HG03432 (cell line): ENCODE data around the gene LRRN2.

Experiments used
- ATAC-seq: cut with Tn5 transposase; IDR thresholded peaks from one replicate; pipeline ENCODE4 v1.9.1; 2021; ENCODE audit warnings: mild to moderate bottlenecking, moderate library complexity; ENCODE audit not compliant: unreplicated experiment

The LRRN2 gene

DNA sequence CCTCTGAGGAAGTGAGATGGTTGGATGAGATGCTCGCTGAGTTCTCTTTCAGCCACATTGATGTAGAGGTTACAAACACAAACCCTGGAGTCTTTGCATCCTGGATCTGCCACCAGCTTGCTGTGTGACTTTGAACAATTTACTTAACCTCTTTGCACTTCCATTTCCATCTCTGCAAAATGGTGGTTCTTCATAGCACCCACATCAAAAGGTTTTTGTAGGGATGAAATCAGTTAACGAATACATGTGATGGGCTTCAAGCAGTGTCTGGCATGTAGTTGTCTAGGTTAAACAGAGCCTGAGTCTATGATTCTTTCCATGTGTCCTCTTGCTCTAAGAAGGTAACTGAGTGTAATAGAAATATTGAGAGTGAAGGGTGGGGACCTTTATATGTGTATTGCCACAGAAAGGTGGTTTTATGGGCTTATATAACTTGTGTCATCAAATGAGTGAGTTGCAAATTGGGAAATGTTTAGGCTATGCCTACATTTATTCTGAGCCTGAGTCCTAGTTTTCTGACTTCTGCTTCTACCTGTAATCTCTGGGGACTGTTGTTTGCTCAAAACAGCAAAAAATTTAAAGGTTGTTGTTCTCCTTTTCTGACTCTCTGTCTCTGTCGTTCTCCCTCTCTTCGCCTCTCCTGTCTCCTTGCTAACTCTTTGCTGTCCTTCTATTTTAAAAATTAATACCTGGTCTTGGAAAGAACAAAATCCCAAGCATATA is 27.3 kb upstream of the LRRN2 start:
- no peak for ATAC-seq

DNA sequence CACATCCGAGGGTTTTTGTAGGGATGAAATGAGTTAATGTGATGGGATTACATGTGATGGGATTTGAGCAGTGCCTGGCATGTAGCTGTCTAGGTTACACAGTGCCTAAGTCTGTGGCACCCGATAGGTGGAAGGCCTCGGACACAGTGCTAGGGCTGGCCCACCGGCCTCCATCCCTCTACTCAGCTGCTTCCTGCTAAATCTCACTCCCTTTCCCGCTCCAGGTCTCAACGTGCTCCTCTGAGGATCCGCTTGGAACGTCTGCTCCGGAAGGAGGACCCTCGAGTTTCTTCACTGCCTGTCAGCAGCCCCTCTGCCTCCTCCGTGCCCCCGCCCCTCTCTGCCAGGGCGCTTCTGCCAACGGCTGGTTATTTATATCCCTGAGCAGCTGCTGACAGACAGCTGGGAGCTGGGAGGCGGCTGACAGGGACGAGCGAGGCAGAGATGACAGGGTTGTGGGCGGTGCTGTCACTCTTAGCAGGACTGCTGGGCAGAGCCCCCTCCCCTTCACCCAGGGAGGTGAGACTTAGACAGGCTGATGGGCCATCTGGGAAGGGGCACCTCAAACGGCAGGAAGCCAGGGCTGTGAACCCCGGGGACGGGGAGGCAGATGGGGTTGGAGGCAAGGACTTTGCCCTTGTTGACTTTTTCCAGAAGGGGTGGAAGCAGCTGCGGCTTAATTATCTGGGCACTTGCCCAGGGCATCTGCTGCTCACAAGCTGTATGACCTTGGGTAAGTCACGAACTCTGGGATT is 26.6 kb upstream of the LRRN2 start:
- no peak for ATAC-seq

DNA sequence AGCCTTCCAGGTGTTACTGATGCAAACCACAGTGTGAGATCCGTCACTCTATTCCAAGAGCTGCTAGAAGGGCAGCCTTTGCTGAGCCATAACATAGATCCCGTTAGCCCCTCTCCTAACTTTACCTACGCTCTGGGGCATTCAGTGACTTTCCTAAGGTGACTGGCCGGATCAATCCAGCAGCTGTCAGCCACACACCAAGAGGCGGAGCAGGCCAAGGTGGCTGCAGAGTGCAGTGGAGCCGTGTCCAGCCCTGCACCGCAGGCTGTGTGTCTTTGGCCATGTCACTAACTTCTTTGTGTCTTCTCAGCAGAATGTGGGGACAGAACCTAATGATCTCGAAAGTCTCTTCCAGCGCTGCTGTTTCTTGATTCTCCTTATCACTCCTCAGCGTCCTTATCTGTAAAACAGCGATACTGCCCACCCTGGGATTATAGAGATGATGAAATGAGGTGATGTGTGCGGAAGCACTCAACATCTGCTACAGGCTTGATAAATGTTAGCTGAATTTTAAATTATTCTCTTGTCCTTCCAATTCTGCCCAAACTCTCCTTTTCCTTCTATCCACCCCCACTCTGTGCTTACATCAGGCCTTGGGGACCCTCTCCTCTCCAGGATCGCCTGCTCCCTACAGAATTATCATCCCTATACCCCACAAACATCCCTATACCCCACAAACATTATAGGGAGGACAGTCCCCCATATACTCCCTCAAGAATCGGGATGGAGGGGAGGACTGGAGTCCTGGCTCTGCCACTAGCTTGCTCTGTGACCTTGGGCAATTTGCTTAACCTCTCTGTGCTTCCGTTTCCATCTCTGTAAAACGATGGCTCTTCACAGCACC is 25.8 kb upstream of the LRRN2 start:
- no peak for ATAC-seq

DNA sequence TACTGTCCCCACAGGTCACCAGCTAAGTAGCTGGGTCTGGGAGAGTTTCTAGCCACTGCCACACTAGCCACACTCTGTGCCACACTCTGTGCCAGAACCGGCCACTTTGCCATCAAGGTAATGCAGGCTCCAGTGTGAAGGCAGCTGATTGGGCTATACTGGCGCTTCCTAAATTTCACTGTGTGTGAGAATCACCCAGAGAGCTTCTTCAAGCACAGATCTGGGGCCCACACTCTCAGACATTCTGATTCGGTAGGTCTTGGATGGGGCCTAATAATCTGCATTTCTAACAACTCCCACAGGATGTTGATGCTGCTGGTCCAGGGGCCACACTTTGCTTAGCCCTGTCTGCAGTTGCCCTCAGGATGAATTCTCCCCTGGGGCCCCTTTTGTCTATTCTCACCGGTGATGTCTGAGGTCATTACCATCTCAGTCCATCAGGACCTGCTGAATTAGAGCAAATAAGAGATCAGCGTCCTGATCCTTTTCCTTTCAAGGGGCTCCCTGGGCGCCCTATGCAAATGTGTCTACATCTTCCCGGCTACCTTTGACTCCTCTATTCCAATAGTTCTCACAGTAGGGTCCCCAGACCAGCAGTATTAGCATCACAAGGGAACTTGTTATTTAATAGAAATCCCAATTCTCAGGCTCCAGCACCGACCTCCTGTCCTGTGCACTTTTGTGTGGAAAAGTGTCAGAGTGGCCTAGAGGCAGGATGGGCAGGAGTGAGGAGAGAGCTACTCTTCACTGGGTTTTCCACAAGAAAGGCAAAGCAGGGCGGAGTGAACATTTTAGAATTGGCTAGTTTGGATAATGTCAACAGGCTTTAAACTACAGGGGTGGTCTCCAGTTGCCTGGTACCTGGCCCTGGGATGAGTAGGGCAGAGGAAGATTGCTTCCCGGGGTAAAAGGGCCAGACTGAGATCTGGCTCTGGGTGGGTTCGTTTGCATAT is 24.7 kb upstream of the LRRN2 start:
- no peak for ATAC-seq

- no peak for ATAC-seq
Measured at GRCh38 chr1:204709021-204709420, 23.5 kb upstream of the LRRN2 start.

- ATAC-seq: no peak
Measured at GRCh38 chr1:204706838-204707509, 21.4 kb upstream of the LRRN2 start.

DNA sequence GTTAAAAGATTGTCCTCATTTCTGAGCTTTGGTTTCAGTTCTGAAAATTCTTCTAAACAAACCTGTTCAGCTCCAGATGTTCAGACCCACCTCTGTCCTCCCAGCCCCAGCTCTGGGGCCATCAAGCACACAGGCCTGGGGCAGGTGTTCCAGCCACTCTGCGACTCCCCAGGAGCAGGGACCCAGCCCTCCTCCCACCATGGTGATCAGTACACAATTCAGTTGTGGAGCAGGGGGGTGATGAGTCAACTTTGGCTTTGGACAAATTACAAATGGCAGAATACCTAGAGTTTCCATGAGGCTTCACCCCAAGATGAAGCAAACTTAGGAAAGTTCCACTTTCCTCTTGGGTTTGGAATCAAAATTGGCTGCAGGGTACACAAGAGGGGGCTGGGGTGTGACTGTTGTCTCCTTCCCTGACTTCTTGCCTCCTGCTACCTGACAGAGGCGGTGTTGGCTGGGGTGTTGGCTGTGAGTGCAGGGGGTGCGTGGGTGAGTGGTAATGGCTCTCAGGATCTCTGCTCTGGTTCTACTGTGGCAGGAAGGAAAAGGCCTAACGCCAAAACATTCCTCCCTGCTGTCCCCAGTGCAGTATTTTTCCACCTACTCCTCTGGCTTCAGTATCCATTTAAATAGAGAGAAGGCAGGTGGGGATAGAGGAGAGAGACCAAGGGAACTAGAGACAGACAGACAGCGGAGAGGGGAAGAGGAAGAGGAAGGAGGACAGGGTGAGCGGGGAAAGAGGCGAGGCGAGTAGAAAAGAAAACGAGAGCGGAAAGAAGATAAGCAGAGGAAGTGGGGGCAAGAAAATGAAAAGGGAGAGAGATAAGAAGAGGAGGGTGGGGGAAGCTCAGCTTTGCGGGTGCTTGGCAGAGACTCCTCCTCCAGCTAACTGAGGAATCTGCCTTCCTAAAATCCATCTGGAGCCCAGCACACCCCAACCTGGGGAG is 20.6 kb upstream of the LRRN2 start:
- no peak for ATAC-seq

- ATAC-seq: no peak
Measured at GRCh38 chr1:204705493-204705811, 19.9 kb upstream of the LRRN2 start.

GRCh38 chr1:204704794-204705492 is 19.4 kb upstream of the LRRN2 start:
- ATAC-seq: no peak

DNA sequence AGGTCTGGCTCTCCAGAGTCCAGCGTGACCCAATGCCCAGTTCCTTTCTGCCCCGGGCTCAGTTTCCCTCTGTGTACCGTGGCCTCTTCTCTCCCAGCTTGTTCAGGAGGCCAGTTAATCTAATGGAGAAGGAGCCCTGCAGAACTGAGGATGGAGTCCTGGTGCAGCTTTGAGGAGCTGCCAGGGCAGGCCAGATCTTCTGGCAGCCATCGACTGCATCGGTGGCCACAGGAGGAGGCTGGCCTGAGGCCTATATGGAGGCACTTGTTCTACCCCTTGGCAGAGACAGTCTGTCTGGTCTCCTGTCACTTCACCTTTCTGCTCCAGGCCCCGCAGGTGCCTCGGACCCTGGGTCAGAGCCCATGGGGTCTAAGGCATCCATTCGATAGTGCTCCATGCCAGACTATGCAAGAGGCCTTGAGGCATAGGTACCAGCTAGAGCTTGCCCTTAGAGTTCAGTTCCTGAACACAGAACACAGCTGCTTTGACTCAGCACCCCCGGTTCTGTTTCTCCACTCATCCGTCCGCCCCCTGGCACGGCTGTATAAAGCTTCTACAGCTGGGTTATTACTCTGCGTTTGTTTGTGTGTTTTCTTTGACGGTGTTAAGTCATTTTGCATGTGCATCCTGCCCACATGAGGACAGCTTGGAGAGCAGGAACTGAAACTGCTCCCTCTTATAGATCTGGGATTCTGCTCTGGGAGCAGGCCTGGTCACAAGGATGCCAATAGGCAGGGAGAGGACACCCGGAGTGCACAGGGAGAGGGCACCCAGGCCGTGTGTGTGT is 18.5 kb upstream of the LRRN2 start:
- no peak for ATAC-seq

- no peak for ATAC-seq
Measured at GRCh38 chr1:204703268-204703664, 17.7 kb upstream of the LRRN2 start.

- no peak for ATAC-seq
Measured at GRCh38 chr1:204702552-204703267, 17.2 kb upstream of the LRRN2 start.

GRCh38 chr1:204701229-204701628 is 15.7 kb upstream of the LRRN2 start:
- no peak for ATAC-seq

DNA sequence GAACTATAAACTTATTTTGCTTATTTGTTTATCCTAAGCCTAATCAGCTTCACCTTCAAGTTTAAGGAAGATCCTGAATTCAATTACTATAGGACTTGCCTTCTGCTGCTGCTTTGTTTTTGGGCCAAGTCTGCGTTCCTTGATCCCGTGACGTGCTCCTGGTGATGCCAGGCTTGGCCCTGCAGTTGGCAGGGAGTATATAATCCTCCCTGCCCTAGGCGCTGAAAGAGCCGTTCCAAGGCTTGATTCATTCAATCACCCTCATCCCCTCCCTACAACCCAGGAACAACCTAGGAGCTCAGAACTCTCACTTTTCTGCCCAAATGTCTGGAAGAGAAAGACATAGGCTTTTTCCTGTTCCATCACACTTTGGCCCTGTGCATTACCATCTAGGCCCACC is 12.4 kb upstream of the LRRN2 start:
- no peak for ATAC-seq

- ATAC-seq: no peak
Measured at GRCh38 chr1:204696606-204697005, 11.1 kb upstream of the LRRN2 start.

GRCh38 chr1:204695692-204696091 is 10.2 kb upstream of the LRRN2 start:
- no peak for ATAC-seq

DNA sequence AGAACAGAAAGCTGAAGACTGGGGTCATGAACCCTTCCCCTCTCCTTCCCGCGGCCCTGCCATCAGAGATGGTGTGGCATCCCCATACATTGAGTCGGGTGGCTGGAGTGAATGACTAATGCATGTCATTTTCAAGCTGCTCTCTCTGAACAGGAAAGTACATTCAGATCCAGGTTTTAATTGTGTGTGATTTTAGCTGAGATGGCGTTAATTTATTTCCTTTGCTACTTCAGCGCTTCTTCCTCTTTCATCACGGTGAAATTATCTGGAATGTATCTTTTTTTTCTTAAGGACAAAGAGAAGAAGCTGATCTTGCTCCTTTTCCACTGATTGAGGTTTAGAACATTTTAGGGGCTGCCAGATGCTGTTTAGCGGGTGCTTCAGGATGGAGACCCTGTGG is 8.6 kb upstream of the LRRN2 start:
- ATAC-seq: no peak
